HG02840 (cell line): ENCODE results near the gene PLPP6.
"Not testable (repeated sequence)": the region's sequence is repeated elsewhere in the genome, so short reads cannot be mapped to it uniquely, and the experiment has no call there.

Experiments
- ATAC-seq: cut with Tn5 transposase; IDR thresholded peaks from one replicate; pipeline ENCODE4 v1.9.1; 2021; ENCODE audit warnings: mild to moderate bottlenecking, moderate library complexity, moderate number of reproducible peaks; ENCODE audit not compliant: unreplicated experiment, low FRiP score

PLPP6 gene

DNA sequence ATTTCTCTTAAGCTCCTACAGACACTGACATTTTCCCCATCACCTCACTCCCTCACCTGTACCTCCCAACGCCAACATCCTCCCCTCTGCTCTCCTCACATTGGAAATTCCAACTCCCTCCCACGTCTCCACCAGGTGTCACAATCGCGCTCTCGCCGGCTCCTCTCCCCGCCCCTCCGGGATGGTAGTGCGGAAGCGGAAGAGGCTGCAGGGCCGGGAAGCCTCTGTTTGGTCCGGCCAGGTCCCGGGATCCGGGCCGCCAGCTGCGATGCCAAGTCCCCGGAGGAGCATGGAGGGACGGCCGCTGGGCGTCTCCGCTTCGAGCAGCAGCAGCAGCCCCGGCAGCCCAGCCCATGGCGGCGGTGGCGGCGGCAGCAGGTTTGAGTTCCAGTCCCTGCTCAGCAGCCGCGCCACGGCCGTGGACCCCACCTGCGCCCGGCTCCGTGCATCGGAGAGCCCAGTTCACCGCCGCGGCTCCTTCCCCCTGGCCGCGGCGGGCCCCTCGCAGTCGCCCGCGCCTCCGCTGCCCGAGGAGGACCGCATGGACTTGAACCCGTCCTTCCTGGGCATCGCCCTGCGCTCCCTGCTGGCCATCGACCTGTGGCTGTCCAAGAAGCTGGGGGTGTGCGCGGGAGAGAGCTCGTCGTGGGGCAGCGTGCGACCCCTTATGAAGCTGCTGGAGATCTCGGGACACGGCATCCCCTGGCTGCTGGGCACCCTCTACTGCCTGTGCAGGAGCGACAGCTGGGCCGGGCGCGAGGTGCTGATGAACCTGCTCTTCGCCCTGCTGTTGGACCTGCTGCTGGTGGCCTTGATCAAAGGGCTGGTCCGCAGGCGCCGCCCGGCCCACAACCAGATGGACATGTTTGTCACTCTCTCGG lies at the start of gene PLPP6:
TSS of gene PLPP6 (plus strand) at position 187 of the 881 bp plus-strand sequence. CDS start at position 269, 82 bp downstream.
- ATAC-seq, result peak; percentile 78

DNA sequence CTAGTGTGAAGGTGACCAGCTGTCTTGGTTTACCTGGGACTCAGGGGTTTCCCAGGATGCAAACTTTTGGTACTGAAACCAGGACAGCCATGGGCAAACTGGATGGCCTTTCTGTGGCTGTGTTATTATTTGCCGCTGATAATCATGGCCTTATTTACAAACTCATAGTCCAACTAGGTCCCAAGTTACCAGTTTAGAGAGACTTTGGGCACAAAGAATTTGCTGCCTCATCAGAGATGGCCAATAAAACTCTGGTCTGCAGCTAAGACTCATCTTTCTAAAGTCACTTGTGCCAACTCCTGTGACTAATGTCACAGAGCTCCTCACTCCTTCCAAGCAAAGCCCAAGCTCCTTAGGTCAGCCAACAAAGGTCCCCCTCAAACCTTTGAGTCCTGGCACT lies 47.5 kb upstream of the PLPP6 start:
- no peak for ATAC-seq

DNA sequence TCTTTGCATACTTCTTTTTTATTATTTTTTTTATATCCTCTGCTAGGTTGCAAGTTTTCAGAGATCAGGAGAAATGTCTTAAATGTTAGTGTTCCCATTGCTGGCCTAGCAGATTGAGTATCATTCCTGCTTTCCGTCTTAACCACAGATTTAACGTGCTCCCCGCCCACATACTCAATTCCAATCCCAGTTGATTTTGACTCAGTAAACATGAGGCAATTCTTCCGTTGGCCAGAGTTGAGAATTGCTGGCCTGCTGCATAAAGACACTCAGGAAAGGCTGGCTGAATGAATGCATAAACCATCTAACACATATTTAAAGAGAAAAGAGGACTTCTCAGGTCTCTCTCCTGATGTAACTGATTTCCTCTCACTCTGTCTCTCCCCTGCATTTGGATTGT lies 46.8 kb upstream of the PLPP6 start:
- ATAC-seq, result no peak

DNA sequence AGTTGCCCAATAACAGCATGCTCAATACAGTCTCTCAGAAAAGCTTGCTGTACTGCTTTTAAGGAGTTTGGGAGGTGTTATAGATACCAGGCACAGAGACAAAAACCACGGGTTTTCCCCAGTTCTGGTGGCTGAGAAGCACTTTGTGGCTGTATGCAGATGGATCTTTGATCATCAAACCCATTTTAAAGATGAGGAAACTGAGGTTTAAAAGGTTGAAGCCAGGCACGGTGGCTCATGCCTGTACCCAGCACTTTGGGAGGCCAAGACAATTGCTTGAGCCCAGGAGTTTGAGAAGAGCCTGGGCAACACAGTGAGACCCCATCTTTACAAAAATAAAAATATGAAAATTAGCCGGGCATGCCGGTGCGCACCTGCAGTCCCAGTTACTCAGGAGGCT lies 46.3 kb upstream of the PLPP6 start:
- ATAC-seq, result no peak

DNA sequence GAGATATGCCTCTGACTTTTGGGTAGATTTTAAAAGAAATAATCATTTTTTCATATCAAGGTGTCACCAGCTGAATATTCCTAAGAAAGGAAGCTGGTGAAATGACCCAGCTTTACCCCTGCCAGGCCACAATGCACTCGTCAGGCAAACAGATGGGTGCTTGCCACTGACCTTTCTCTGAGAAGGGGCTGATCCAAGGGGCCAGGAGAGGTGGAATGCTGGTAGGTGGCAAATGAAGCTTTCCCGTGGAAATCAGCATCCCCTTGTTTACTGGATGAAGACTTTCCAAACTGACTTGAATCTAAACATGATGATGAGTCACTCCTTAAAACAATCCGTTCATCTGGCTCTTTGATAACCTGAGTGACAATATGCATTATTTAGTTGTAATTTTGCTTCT lies 44.3 kb upstream of the PLPP6 start:
- no peak for ATAC-seq

DNA sequence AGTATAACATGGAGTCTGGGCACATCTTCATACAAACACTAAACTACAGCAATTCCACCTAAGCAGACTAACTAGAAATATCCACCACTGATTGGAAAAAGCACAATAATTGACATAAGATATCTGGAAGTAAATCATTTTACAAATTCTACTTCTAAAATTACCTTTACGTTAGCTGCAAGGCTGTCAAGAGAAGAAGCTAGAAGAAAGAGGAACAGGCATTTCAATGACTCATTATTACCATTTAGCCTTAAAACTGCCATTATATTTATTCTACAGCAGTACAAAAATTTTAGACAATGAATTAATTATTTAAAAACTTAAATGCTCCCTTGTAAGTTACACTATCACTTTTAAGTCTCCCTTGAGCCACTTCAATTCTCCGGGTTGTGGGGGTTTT lies 43.4 kb upstream of the PLPP6 start:
- no peak for ATAC-seq

DNA sequence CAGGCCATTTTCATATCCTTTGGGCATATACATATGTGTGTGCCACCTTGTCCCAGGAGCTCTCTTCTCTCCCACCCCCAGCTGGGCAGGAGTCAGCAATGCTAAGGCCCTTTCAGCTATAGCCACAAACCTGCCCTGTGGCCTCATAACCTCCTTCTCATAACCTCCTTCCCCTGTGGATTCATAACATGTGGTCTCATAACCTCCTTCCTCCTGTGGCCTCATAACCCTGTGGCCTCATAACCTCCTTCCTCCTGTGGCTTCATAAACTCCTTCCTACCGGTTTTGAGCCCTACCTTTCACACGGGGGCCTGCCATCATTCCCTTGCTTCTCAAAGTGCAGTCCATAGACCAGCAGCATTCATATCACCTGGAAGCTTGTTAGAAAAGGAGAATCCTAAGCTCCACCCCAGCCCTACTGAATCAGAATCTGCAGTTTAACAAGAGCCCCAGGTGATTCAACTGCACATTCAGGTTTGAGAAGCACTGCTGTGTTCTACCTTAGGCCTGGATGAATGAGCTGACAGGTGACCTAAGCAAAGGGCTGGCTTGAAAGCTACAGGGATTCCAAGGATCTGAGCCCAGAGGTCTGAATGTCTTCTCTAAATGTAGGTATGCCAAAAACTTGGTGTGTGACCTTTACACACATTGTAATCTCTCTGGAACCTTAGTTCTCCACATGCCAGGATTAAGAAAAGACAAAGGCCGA lies 41.9 kb upstream of the PLPP6 start:
- no peak for ATAC-seq

DNA sequence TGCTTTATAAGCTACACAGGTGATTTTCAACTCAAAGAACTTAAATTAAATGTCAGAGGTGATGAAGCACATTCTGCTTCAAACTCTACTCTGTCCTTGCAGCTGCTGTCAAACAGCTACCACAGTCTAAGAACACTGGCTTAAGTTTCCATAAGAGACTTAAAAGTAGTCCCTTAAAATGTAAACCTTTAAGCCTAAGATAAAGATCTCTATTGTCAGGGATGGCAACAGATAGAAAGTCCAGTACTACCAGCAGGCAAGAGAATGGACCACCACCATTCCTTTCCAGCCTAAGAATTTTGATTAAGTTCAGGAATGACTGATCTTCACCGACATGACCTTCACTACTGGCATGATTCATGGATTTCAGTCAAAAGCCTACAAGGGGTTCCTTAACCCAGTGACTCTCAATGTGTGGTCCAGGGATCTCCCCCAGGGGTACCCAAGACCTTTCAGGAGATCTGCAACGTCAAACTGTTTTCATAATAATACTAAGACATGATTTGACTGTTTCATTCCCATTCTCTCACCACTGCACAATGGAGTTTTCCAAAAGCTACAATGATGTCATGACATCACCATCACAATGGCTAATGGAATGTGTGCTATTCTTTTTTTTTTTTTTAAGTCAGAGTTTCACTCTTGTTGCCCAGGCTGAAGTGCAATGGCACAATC lies 41.1 kb upstream of the PLPP6 start:
- no peak for ATAC-seq

DNA sequence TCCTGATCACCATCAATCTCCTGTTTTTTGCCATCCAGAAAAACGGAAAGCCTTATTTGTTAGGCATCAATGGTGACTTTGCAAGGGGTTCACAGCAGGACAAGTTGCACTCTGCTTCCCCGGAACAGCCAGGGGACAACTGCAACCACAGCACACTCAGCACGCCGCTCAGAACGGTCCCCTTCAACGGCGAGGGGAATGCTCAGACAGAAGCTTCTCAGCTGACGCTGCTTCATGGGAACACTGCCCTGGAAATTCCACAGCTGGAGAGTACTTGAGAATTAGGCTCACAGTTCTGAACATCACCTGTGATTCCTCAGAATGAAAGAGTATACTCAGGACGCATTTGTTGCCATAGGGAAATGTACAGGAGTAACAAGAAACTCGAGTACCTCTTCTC lies 40.1 kb upstream of the PLPP6 start:
- no peak for ATAC-seq

DNA sequence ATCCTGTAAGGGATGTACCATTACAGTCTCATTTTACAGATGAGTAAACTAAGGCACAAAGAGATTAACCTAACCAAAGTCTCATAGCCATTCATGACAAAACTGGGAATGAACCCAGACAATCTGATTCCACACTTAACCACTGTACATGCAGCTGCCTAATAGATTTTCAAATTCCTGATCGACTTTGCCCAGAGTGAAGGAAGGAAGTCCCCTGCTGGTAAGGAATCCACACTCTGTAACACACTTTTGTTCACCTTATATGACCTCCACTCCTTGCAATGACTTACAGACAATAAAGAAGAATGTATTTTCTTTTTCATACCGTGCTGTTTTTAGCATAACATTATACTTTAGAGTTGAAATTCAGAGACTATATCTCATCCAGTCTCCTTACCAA lies 31.3 kb upstream of the PLPP6 start:
- ATAC-seq, result no peak

DNA sequence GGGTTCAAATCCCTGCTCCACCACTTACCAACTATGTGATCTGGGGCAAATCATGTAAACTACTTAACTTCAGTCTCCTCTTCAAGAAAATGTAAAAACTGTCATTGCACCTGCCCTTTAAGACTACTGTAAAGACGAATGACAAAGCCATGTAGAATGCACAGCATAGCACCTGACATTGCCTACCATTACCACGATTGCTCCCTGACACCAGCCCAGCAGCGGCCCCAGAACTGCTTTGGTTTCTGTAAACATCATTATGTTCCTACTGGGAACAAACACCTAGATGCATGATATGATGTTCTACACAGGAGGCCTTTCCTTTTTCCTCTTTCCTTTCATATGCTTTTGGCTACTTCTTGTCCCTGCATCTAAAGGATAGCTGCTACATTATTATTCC lies 23.1 kb upstream of the PLPP6 start:
- ATAC-seq, result no peak

DNA sequence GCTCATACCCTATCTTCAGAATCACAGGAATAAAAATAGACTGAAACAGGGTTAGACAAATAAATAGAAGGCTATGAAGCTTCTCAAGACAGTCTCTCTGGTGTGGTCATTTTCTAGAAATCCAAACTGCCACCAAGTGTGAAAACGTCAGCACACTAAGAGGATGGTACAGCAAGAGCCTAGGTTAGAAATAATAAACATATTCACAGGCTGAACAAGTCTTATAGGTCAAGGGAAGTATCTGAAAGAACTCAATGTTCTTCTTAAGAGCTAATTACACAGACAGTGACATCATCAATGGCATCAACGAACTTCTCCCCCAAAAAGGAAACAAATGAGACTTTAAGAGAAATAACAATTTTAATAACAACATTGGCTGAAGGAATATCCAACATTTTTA lies 22.7 kb upstream of the PLPP6 start:
- no peak for ATAC-seq

DNA sequence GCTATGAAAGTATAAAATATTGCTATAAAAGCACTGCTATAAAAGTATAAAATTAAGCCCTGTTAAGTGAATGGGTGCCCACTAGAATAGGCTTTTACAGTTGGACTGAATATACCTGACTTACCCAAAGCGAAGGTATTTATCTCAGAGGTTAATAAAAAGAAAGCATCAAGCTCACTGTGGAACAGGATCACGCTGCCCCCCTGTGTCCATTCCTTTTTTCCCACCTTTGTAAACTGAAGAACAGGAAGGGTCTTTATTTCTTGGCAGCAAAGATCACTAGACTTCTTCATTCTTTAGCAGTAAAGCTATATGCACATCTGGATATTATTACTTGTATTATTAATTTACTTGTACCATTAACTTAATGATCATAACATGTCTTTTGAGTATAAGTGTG lies 22.1 kb upstream of the PLPP6 start:
- ATAC-seq, result no peak

DNA sequence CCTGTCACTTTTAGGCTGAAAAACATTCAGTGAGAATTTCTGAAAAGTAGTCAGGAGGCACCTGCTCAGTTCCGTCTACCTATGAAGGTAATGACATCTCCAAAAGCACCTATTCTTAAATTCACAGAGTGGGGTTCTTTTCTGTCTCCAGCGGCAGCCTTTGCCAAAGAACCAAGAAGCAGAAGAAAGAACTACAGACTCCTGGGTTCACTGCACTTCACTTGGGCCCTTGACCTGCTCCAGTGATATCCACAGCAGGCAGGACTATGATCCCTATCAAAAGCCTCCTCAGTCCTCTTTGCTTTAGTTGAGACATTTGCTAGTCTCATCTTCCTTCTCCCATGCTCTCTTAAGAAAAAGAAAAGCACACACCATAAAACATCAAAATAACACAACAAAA lies 19.7 kb upstream of the PLPP6 start:
- ATAC-seq, result no peak

DNA sequence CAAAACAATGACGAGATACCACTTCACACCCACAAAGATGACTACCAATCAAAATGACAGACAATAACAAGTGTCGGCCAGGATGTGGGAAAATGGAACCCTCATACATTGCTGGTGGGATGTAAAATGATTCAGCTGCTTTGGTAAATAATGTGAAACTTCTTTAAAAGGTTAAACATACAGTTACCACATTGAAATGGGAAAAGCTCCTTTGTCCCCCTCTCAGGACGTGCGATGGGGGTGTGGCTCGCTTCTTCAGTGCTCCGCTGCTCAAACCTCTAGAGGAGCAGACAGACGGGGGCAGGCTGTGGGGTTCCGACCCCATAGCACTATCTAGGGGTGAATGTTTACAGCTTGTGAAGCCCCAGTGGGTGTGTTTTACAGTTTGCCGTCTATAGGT lies 8.0 kb upstream of the PLPP6 start:
- no peak for ATAC-seq

DNA sequence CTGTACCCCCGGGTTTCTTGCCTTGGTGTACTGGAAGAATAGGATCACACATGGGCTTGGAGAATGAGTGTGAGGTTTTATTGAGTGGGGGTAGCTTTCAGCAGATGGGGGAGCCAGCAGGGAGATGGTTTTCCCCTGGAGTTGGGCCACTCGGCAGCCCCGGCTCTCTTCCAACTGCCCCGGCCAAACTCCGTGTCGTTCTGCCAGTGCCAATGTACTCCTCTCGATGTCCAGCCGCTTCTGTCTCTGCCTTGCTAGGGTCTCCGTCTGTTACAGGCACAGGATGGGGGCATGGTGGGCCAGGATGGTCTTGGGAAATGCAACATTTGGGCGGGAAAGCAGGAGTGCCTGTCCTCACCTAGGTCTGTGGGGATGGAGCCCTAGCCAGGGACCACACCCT lies 7.6 kb upstream of the PLPP6 start:
- ATAC-seq, result no peak

DNA sequence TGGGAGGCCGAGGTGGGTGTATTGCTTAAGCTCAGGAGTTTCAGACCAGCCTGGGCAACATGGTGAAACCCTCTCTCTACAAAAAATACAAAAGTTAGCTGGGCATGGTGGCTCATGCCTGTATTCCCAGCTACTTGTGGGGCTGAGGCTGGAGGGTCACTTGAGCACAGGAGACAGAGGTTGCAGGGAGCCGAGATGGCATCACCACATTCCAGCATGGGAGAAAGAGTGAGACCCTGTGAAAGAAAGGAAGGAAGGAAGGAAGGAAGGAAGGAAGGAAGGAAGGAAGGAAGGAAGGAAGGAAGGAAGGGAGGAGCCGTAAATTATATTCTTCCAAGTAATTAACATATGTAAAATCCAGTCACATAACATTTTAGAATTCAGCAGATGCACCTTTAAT lies 5.9 kb upstream of the PLPP6 start:
- ATAC-seq, result not testable (repeated sequence)

DNA sequence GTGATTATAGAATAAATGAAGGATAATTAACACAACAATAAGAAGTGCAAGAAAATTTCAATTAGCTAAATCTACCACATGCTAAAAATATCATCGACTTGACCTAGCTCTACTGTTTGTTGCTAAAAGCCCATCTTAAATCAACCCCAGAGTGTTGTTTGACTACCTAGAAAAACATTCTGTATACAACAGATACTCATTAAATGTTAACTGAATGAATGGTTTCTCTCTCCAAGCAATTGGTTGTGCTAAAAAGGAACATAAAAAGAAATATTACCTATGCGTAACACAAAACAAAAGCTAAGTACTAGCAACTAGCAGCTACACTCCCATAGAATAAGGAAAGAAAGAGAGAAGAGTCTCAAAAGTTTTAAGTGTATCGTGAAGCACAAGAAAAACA lies 5.5 kb upstream of the PLPP6 start:
- no peak for ATAC-seq

DNA sequence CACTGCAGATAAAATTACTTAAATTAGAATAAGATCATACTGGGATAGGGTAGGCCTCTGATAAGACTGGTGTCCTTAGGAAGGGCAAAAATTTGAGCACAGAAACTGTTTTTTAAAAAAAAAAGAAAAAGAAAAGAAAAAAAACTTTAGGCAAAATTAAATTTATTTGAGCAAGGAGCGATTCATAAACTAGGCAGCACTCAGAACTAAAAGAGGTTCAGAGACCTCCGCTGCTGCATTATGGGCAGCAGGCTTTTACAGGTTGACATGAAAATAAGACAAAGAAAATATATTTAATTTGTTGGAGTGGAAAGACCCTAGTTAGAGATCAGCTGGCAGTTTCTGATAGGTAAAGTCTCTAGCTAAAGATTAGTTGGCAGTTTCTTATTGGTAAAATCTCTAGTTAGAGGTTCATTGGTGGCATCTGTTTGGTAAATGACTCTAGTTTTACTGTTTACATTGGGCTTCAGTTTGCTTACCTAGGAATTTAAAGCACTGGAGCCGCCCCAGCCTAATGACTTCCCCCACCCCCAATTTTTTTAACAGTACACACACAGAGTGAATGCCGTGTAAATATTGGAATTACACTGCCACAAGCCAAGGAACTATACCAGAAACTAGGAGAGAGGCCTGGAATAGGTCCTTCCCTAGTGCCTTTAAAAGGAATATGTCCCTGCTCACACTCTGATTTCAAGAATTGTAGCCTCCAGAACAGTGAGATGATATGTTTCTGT lies 4.5 kb upstream of the PLPP6 start:
- no peak for ATAC-seq

DNA sequence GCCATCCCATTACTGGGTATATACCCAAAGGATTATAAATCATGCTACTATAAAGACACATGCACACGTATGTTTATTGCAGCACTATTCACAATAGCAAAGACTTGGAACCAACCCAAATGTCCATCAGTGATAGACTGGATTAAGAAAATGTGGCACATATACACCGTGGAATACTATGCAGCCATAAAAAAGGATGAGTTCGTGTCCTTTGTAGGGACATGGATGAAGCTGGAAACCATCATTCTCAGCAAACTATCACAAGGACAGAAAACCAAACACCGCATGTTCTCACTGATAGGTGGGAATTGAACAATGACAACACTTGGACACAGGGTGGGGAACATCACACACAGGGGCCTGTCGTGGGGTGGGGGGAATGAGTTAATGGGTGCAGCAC lies 1.4 kb upstream of the PLPP6 start:
- ATAC-seq, result not testable (repeated sequence)

DNA sequence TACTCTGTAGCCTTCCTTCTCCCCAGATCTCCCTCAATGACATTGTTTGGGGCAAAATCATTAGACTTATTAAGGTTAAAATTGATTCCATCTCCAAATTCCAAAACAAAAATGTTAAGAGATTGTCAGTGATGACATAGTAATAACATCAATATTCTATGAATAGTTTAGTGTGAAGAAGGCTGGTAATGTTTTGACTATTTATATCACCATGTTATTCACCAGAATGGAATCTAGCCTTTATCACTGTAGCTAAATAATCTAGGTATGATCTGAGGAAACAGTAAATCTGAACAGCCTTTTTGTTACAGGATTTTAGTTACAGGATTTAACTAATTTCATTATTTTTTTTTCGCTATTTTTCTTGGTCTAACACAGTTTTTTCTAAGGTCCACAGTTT lies 929 bp upstream of the PLPP6 start:
- ATAC-seq, result no peak
